Subcutaneous adipose tissue (tissue), 4 donors: Measurements from ENCODE around the gene SMURF1. TPM values are rescaled to one million over a fixed set of nuclear protein-coding genes. Genes with fewer than 3 reads are reported as not detected.

Source experiments
- total RNA-seq, 4 donors: library from RNA; depleted of rRNA; stranded (reverse); fragments of >200 nt; gene quantifications; one replicate each; pipeline ENCODE4 v1.1.0, GENCODE V29; 2016
- TF ChIP-seq, protein P1 (sequence below): fragments of 450-650 bp; IDR thresholded peaks from one replicate; pipeline ENCODE4 v1.5.1; 2016; ENCODE audit warnings: low read depth, mild to moderate bottlenecking, control low read depth, antibody characterized with exemption, moderate library complexity

SMURF1 gene
- total RNA-seq, 4 donors from 2014 or later, result 24.0 to 49.4 (median 25.2) TPM

DNA sequence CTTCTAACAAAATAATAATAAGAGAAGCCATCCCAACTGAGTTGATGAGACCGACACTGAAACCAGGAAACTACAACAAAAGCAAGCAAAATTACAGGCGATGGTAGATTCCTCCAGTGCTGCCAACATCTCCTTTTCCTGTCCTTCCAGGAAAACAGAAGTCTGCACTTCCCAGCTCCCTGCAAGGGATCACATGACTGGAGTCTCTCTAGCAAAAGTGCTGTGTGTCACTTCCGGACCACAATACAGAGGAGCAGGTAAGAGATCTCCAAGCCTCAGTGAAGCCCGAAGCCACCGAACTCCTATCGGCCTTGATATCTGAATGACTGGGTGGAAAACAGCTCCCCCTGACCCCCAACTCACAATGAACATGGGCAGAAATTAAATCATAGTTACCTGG is 63.2 kb downstream of the SMURF1 start:
- TF ChIP-seq, protein P1, sequence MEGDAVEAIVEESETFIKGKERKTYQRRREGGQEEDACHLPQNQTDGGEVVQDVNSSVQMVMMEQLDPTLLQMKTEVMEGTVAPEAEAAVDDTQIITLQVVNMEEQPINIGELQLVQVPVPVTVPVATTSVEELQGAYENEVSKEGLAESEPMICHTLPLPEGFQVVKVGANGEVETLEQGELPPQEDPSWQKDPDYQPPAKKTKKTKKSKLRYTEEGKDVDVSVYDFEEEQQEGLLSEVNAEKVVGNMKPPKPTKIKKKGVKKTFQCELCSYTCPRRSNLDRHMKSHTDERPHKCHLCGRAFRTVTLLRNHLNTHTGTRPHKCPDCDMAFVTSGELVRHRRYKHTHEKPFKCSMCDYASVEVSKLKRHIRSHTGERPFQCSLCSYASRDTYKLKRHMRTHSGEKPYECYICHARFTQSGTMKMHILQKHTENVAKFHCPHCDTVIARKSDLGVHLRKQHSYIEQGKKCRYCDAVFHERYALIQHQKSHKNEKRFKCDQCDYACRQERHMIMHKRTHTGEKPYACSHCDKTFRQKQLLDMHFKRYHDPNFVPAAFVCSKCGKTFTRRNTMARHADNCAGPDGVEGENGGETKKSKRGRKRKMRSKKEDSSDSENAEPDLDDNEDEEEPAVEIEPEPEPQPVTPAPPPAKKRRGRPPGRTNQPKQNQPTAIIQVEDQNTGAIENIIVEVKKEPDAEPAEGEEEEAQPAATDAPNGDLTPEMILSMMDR, result no peak

DNA sequence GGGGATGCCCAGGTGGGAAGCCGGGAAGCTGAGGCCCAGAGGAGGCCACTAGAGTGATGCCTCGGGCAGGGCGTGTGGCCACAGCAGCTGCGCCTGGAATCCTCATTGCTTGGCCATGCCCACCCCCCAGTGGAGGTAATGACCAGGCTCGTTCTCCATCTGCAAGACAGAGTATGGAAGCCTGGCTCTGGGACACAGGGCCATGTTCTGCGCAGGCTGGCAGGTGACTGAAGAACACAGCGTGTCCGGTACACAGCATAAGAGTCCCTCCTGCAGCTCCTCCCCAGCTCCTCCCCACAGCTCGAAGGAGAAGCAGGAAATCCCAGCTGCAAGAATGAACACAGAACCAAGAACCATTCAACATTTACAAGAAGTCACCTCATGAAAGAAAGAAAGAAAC is 64.8 kb downstream of the SMURF1 start:
- TF ChIP-seq, protein P1, result no peak

DNA sequence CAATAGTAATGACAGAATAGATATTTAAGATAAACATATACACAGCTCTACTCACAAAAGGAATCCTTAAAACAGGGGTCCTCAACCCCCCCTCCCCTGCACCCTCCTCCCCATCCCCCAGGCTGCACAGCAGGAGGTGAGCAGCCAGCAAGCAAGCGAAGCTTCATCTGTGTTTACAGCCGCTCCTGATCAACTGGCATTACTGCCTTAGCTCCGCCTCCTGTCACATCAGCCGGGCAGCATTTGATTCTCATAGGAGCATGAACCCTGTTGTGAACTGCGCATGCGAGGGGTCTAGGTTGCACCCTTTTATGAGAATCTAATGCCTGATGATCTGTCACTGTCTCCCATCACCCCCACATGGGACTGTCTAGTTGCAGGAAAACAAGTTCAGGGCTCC is 65.5 kb downstream of the SMURF1 start:
- TF ChIP-seq, protein P1, result no peak

GRCh38 chr7:99076615-99077014 is 67.3 kb downstream of the SMURF1 start:
- TF ChIP-seq, protein P1, result no peak

- TF ChIP-seq, protein P1, result no peak
These were observed 70.0 kb downstream of the SMURF1 start for GRCh38 chr7:99073839-99074446.

DNA sequence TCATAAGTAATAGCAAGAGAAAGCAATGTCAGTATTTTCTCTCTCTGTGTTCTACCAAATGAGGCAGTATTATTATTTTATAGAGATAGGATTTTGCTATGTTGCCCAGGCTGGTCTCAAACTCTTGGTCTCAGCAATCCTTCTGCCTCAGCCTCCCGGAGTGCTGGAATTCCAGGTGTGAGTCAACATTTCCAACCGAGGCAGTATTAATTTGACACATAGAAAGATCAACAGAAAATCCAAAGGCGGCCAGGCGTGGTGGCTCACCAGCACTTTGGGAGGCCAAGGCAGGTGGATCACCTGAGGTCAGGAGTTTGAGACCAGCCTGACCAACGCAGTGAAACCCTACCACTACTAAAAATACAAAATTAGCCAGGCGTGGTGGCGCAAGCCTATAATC is 71.8 kb downstream of the SMURF1 start:
- TF ChIP-seq, protein P1, result no peak

DNA sequence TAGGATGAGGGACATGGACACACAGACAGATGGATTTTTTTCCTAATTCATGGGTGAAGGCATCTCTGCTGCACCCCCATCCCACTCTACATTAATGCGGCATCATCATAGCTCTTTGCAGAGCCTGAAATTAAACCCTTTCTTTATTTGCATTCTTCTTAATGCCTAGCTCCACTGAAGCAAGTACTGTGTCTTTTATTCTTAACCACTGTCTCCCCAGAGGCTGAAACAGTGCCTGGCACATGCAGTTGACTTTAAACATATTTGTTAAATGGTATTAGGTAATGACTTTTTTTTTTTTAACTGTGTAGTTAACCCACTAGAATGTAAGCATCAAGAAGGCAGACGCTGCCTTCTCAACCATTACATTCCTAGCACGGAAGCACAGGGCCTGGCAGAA is 73.5 kb downstream of the SMURF1 start:
- TF ChIP-seq, protein P1, result no peak
